ENCODE measurements around the gene MRPL54.

Gene MRPL54

GRCh38 chr19:3732108-3732507 lies 30.4 kb upstream of the MRPL54 start:
- TF ChIP-seq EZH2phosphoT487 (IDR thresholded peaks at IDR 0.05; ENCODE audit: borderline replicate concordance): no peak
- H3K79me2 ChIP-seq (ENCODE audit: insufficient read depth, low read length): no peaks in the 10 kb centered on the region
- H3K9me2 ChIP-seq (replicated peaks; ENCODE audit: low read depth, low read length): no peaks in the 10 kb centered on the region
- H3K4me2 ChIP-seq (ENCODE audit: low read depth, low read length, poor library complexity, severe bottlenecking): no peak overlapping the region
- H3K36me3 ChIP-seq (ENCODE audit: insufficient read depth, low read length): no peaks in the 10 kb centered on the region
- H3K27me3 ChIP-seq (ENCODE audit: insufficient read depth, low read length, poor library complexity, severe bottlenecking): no peaks in the 10 kb centered on the region
- no peak overlapping the region for H2AFZ ChIP-seq (ENCODE audit: low read length)
- no peak overlapping the region for H3K9ac ChIP-seq (ENCODE audit: low read depth, low read length, poor library complexity, severe bottlenecking)
- H3K4me1 ChIP-seq (ENCODE audit: insufficient read depth, low read length, poor library complexity, severe bottlenecking): no peaks in the 10 kb centered on the region
- H4K20me1 ChIP-seq (ENCODE audit: insufficient read depth, low read length, poor library complexity, severe bottlenecking): no peaks in the 10 kb centered on the region
- H3F3A ChIP-seq (ENCODE audit: low read depth): no peaks in the 10 kb centered on the region
- H3K4me3 ChIP-seq (ENCODE audit: low read length, poor library complexity, severe bottlenecking): no peak overlapping the region
- no peaks in the 10 kb centered on the region for H3K9me3 ChIP-seq (ENCODE audit: insufficient read depth, low read depth, low read length)

GRCh38 chr19:3733549-3734309 lies 28.8 kb upstream of the MRPL54 start:
- no peaks in the 10 kb centered on the region for H3K4me1 ChIP-seq (ENCODE audit: insufficient read depth, low read length, poor library complexity, severe bottlenecking)
- H3K79me2 ChIP-seq (ENCODE audit: insufficient read depth, low read length): no peaks in the 10 kb centered on the region
- no peaks in the 10 kb centered on the region for H3K9me3 ChIP-seq (ENCODE audit: insufficient read depth, low read depth, low read length)
- H4K20me1 ChIP-seq (ENCODE audit: insufficient read depth, low read length, poor library complexity, severe bottlenecking): no peaks in the 10 kb centered on the region
- H2AFZ ChIP-seq (ENCODE audit: low read length): no peak overlapping the region
- H3K9ac ChIP-seq (ENCODE audit: low read depth, low read length, poor library complexity, severe bottlenecking): no peak overlapping the region
- H3K27me3 ChIP-seq (ENCODE audit: insufficient read depth, low read length, poor library complexity, severe bottlenecking): no peaks in the 10 kb centered on the region
- H3K9me2 ChIP-seq (replicated peaks; ENCODE audit: low read depth, low read length): no peaks in the 10 kb centered on the region
- TF ChIP-seq CTCF (conservative IDR thresholded peaks at IDR 0.05; ENCODE audit: low read length) (no peak), EZH2phosphoT487 (IDR thresholded peaks at IDR 0.05; ENCODE audit: borderline replicate concordance) (no peak)
- no peaks in the 10 kb centered on the region for H3K36me3 ChIP-seq (ENCODE audit: insufficient read depth, low read length)
- no peaks in the 10 kb centered on the region for H3F3A ChIP-seq (ENCODE audit: low read depth)
- no peak overlapping the region for H3K4me3 ChIP-seq (ENCODE audit: low read length, poor library complexity, severe bottlenecking)
- H3K4me2 ChIP-seq (ENCODE audit: low read depth, low read length, poor library complexity, severe bottlenecking): no peak overlapping the region

GRCh38 chr19:3734310-3734600 lies 28.2 kb upstream of the MRPL54 start:
- Histone ChIP-seq H4K20me1 (ENCODE audit: insufficient read depth, low read length, poor library complexity, severe bottlenecking) (no peaks in the 10 kb centered on the region), H2AFZ (ENCODE audit: low read length) (no peak overlapping the region), H3K4me3 (ENCODE audit: low read length, poor library complexity, severe bottlenecking) (no peak overlapping the region), H3K4me1 (ENCODE audit: insufficient read depth, low read length, poor library complexity, severe bottlenecking) (no peaks in the 10 kb centered on the region), H3K4me2 (ENCODE audit: low read depth, low read length, poor library complexity, severe bottlenecking) (no peak overlapping the region), H3K9ac (ENCODE audit: low read depth, low read length, poor library complexity, severe bottlenecking) (no peak overlapping the region), H3K9me3 (ENCODE audit: insufficient read depth, low read depth, low read length) (no peaks in the 10 kb centered on the region), H3K36me3 (ENCODE audit: insufficient read depth, low read length) (no peaks in the 10 kb centered on the region), H3K27me3 (ENCODE audit: insufficient read depth, low read length, poor library complexity, severe bottlenecking) (no peaks in the 10 kb centered on the region), H3K9me2 (replicated peaks; ENCODE audit: low read depth, low read length) (no peaks in the 10 kb centered on the region), H3K79me2 (ENCODE audit: insufficient read depth, low read length) (no peaks in the 10 kb centered on the region), H3F3A (ENCODE audit: low read depth) (no peaks in the 10 kb centered on the region)
- no peak for TF ChIP-seq CTCF (conservative IDR thresholded peaks at IDR 0.05; ENCODE audit: low read length)
- TF ChIP-seq EZH2phosphoT487 (IDR thresholded peaks at IDR 0.05; ENCODE audit: borderline replicate concordance): no peak

Data from Loucy (cell line).